Islet of Langerhans (tissue), 1 donor: ENCODE results near the gene PORCN.

Source experiments
- FAIRE-seq: peaks from one replicate; lab custom pipeline; 2011; peaks lifted over from hg19 to GRCh38; lab: Jason Lieb, UNC

Gene PORCN

GRCh38 chrX:48476919-48477318, 31.9 kb upstream of the PORCN start:
- no peak for FAIRE-seq

- FAIRE-seq = no peak
These were observed 30.6 kb upstream of the PORCN start for GRCh38 chrX:48477960-48478755.

GRCh38 chrX:48478806-48479205, 30.0 kb upstream of the PORCN start:
- no peak for FAIRE-seq

- FAIRE-seq = no peak
These were observed 28.6 kb upstream of the PORCN start for GRCh38 chrX:48480142-48480541.

- FAIRE-seq = no peak
These were observed 28.2 kb upstream of the PORCN start for GRCh38 chrX:48480583-48480982.

DNA sequence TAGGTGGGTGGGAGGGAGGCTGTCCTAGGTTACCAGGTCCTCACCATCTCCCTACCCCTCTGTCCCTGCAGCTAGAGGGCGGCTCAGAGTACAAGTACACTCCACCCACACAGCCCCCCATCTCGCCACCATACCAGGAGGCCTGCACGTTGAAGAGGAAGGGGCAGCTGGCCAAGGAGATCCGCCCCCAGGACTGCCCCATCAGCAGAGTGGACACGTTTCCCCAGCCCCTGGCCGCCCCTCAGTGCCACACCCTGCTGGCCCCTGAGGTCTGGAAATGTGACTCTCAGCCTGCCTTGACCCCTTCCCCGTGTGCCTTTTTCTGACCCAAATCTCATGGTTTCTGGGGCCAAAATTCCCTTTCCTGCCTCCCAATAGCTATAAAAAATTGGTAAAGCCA, 26.3 kb upstream of the PORCN start:
- no peak for FAIRE-seq

DNA sequence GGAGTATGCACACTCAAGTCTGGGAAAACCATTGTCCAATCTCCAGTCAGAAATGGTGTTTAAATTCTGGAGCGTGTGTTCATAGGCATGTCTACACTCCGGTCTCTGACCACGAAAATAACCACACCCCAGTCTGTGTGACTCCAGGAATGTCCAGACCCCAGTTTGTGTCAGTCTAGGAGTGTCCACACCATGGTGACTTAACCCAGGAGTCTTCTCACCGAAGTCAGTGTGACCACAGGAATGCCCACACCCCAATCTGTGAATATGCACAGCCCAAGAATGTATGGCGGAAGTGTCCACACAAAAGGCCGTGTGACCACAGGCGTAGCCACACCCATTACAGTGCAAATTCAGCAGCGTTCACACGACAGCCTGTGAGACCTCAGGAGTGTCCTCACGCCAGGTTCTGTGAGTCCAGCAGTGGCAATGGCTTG, 21.4 kb upstream of the PORCN start:
- no peak for FAIRE-seq

DNA sequence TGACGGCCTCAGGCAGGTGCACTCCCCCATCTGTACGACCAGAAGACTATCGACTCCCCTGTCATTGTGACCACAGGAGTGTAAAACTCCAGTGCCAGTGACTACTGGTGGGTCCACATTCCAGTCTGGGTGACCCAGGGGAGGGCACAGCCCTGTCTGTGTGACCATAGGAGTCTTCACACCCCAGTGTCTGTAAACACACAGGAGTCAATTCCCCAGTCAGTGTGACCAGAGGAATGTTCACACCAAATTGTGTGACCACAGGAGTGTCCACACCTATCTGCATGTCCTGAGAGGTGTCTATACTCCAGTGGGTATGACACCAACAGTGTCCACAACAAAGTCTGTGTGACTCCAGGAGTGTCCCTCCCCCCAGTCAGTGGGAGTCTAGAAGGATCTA, 20.8 kb upstream of the PORCN start:
- FAIRE-seq = no peak

DNA sequence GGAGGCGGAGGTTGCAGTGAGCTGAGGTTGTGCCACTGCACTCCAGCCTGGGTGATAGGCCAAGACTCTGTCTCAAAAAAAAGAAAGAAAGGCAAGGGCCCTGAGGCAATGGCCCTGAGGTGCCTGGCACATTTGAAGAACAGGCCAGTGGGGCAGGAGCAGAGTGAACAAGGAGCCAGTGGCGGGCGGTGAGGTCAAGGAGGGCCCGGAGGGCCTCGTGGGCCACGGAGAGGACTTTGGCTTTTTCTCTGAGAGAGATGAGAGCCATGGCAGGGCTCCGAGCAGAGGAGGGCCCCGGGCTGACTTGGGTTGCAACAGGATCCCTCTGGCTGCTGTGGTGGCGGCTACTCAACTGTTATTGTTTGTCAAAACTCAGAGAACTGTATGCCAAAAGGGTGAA, 19.5 kb upstream of the PORCN start:
- no peak for FAIRE-seq

DNA sequence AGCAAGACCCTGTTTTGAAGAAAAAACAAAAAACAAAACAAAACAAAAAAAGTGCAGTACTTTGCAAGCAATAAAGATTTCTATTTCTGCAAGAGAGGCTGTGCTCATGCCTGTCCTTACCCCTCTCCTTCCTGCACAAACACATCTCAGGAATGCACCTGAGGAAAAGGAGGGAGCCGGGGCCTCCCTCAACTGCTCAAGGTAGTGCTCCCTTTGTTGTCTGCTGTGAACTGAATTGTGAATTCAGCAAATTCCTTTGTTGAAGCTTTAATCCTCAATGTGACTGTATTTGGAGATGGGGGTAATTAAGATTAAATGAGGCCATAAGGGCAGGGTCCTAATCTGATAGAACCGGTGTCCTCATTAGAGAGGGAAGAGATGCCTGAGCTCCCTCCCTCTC, 18.9 kb upstream of the PORCN start:
- no peak for FAIRE-seq

GRCh38 chrX:48490661-48491060, 18.1 kb upstream of the PORCN start:
- no peak for FAIRE-seq

- no peak for FAIRE-seq
These were observed 17.0 kb upstream of the PORCN start for GRCh38 chrX:48491809-48492208.

GRCh38 chrX:48492293-48492910, 16.4 kb upstream of the PORCN start:
- FAIRE-seq = no peak

DNA sequence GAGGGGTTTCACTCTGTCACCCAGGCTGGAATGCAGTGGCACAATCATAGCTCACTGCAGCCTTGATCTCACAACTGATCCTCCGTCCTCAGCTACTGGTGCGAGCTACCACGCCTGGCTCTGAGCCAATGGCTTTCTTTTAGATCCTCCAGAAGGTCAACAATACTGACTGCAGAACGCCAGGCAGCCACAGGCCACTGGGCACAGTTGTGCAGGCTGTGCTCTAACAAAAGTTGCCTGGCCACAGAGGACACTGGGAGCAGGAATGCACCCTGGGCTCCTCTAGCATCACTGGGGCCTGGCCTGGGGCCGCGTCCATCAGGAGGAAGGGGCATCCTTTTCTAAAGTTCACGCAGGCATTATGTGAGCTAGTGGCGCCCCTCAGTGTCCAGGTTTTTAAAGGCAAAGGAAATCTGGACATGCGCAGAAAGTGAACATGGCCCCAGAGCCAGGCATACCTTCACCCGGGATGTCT, 14.9 kb upstream of the PORCN start:
- FAIRE-seq = no peak

DNA sequence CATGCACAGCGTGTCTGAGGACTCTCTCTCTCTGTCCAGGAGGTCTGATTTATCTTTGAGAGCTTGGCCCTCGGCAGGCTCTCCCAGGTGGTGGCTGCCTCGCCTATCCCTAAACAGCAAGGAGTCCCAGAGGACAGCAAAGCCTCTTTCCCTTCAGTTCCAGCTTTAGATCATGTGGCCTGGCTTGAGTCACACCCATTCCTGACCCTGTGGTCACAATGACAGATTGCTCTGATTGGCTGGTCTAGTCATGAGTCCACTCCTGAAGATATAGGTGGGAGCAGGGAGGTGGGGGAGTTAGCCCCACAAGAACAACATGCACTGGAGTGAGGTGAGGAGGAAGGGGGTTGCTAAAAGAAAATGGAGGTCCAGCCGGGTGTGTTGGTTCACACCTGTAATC, 12.1 kb upstream of the PORCN start:
- no peak for FAIRE-seq

DNA sequence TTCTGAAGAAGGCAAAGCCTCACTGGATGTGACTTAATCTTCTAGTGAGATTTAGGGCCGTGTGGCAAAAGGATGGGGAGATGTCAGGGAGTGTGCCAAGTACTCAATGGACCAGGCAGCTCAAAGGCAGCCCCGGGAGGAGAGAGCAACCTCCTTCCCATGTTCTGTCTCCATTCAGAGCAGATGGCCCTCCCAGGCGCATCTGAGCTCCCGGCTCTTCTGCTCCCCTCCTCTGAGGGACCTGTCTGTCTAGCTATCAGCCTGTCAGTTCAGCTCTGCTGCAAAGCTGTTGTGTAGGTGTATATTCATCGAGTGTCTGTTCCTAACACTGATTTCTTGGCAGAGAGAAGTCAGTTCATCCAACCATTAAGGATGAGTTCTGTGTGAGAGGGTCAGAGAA, 10.9 kb upstream of the PORCN start:
- FAIRE-seq = no peak

GRCh38 chrX:48498374-48498809, 10.4 kb upstream of the PORCN start:
- no peak for FAIRE-seq

GRCh38 chrX:48504261-48504660, 4.5 kb upstream of the PORCN start:
- FAIRE-seq = no peak

DNA sequence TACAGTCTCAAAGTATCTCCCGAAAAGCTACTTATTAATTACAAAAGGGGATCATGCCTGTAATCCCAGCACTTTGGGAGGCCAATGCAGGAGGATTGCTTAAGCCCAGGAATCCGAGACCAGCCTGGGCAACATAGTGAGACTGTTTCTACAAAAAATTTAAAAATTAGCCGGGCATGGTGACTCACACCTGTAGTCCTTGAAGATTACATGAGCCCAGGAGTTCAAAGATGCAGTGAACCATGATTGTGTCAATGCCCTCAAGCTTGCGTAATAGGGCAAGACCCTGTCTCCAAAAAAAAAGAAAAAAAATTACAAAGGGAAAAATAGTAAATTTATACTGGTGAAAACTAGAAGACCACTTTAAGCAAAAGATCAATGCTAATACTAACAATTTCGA, 3.3 kb upstream of the PORCN start:
- FAIRE-seq = no peak

DNA sequence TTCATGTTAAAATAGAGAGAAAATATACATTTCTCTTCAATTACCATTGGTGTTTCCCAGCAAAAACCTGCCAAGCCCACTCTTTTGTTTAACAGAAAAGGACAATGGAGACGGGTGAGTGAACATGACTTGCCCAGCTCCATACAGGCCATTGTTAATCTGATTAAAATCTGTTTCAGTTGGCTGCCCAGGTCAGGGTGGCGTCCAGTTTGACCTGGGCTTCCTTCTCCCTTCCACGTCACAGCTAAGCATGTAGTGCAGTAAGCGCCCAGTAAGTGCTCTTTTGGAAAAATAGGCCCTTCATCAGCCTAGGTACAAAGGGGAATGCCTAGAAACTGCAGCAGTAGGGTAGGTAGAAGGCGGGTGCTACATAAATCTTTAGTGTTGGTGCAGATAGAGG, 1.5 kb upstream of the PORCN start:
- no peak for FAIRE-seq

- no peak for FAIRE-seq
These were observed 426 bp downstream of the PORCN start for GRCh38 chrX:48509245-48509590.

DNA sequence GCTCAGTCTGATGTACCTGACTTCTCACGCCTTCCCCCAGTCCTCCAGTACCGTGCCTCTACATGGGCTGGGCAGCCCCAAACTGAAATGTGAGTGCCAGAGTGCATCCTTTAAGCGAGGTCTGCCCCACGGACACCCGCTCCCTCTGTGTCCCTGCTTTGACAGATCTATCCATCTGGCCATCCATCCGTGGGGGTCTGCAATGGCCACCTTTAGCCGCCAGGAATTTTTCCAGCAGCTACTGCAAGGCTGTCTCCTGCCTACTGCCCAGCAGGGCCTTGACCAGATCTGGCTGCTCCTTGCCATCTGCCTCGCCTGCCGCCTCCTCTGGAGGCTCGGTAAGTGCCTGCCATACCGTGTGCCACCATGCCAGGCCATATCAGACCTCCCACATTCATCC, 827 bp downstream of the PORCN start:
- FAIRE-seq = no peak

GRCh38 chrX:48511560-48511959, 2.8 kb downstream of the PORCN start:
- no peak for FAIRE-seq

- no peak for FAIRE-seq
These were observed 3.7 kb downstream of the PORCN start for GRCh38 chrX:48512371-48512935.
